SU-DHL-6 (cell line): ENCODE data around the gene C20orf204.

Experiments
- CTCF ChIP-seq: fragments of 200-600 bp; sonication (generic); IDR thresholded peaks from one replicate; pipeline ENCODE4 v1.5.1; 2017; ENCODE audit warnings: antibody characterized with exemption, mild to moderate bottlenecking, low read length, moderate library complexity; ENCODE audit not compliant: insufficient read depth, poor library complexity, severe bottlenecking
- EZH2phosphoT487 ChIP-seq: fragments of 200-600 bp; sonication (generic), shearing (Covaris generic); conservative IDR thresholded peaks from 2 replicates; pipeline ENCODE4 v1.6.1; 2018; ENCODE audit warnings: mild to moderate bottlenecking, antibody characterized with exemption, low read length, moderate library complexity, mixed read lengths

- TF ChIP-seq CTCF (no peak), EZH2phosphoT487 (no peak)
Measured at GRCh38 chr20:64062276-64062595, 26.3 kb downstream of the C20orf204 start.
